HL-60 (cell line): Measurements from ENCODE around the gene IGF1.

Experiments
- DNase-seq, 2 experiments: peaks; one replicate each; pipeline ENCODE4 v3.0.0-alpha.2; 2010 to 2020; ENCODE audit warnings: low read depth in 1 of 2, low spot score in 1 of 2
- H3K27ac ChIP-seq: fragments of 250-450 bp; sonication (Bioruptor Pico); replicated peaks from 2 replicates; pipeline ENCODE4 v1.5.1; 2020; ENCODE audit warnings: mild to moderate bottlenecking, moderate library complexity
- H3K27me3 ChIP-seq: fragments of 250-450 bp; sonication (Bioruptor Pico); 2 replicates; pipeline ENCODE4 v1.5.1; 2021; ENCODE audit warnings: mild to moderate bottlenecking, moderate library complexity; ENCODE audit not compliant: insufficient read depth, poor library complexity, severe bottlenecking
- H3K4me3 ChIP-seq: replicated peaks from 2 replicates; pipeline ENCODE4 v1.5.1; 2011; ENCODE audit warnings: mild to moderate bottlenecking, control low read depth, low read length; ENCODE audit not compliant: insufficient read depth
- CTCF ChIP-seq: IDR thresholded peaks from one replicate; pipeline ENCODE4 v1.5.1; 2011; ENCODE audit warnings: low read length, control low read depth, inconsistent platforms; ENCODE audit not compliant: insufficient read depth
- GABPA ChIP-seq: IDR thresholded peaks from 2 replicates; pipeline ENCODE4 v1.6.1; 2012; ENCODE audit warnings: low read depth
- POLR2AphosphoS5 ChIP-seq: IDR thresholded peaks from 2 replicates; pipeline ENCODE4 v1.6.1; 2012; ENCODE audit warnings: low read depth
- REST ChIP-seq: IDR thresholded peaks from 2 replicates; pipeline ENCODE4 v1.6.1; 2012; ENCODE audit warnings: low read depth; ENCODE audit not compliant: insufficient replicate concordance
- SPI1 ChIP-seq: IDR thresholded peaks from 2 replicates; pipeline ENCODE4 v1.6.1; 2012; ENCODE audit warnings: low read depth, mild to moderate bottlenecking, borderline replicate concordance

The IGF1 gene

GRCh38 chr12:102509123-102509626, 28.8 kb upstream of the IGF1 start:
- Histone ChIP-seq H3K27ac (no peak overlapping the region), H3K4me3 (no peak overlapping the region), H3K27me3 (no peaks in the 10 kb centered on the region)
- DNase-seq, result no peak
- TF ChIP-seq REST (no peak), SPI1 (no peak), GABPA (no peak), CTCF (no peak), POLR2AphosphoS5 (no peak)

- DNase-seq, result no peak
- TF ChIP-seq REST (no peak), GABPA (no peak), POLR2AphosphoS5 (no peak), SPI1 (no peak), CTCF (no peak)
- Histone ChIP-seq H3K27me3 (no peaks in the 10 kb centered on the region), H3K27ac (no peak overlapping the region), H3K4me3 (no peak overlapping the region)
These were observed 27.7 kb upstream of the IGF1 start for GRCh38 chr12:102508052-102508451.

- no peak for TF ChIP-seq POLR2AphosphoS5
- TF ChIP-seq SPI1, result no peak
- no peak for TF ChIP-seq REST
- TF ChIP-seq CTCF, result no peak
- TF ChIP-seq GABPA, result no peak
- no peaks in the 10 kb centered on the region for H3K27me3 ChIP-seq
- no peak for DNase-seq
- no peak overlapping the region for H3K4me3 ChIP-seq
- no peak overlapping the region for H3K27ac ChIP-seq
These were observed 26.9 kb upstream of the IGF1 start for GRCh38 chr12:102507301-102507700.
